HCEC 1CT (cell line): ENCODE data around the gene USP17L12.
"Not testable (repeated sequence)": the region's sequence is repeated elsewhere in the genome, so short reads cannot be mapped to it uniquely, and the experiment has no call there.

Experiments
- DNase-seq: peaks from one replicate; pipeline ENCODE4 v3.0.0-alpha.2; 2017

The USP17L12 gene

GRCh38 chr4:9219852-9220251, at the start of gene USP17L12:
USP17L12 (plus strand) TSS chr4:9220152; CDS start chr4:9220152, 0 bp downstream.
- DNase-seq = not testable (repeated sequence)

- not testable (repeated sequence) for DNase-seq
Observed at GRCh38 chr4:9210357-9210756, 9.6 kb upstream of the USP17L12 start, which contains the start of gene USP17L10. USP17L10 (plus strand) TSS chr4:9210657; CDS start chr4:9210657, 0 bp downstream.

GRCh38 chr4:9214701-9215100, 5.3 kb upstream of the USP17L12 start:
- DNase-seq = not testable (repeated sequence)

- not testable (repeated sequence) for DNase-seq
Observed at GRCh38 chr4:9215105-9215504, 4.8 kb upstream of the USP17L12 start, which contains the start of gene USP17L11. USP17L11 (plus strand) TSS chr4:9215405; CDS start chr4:9215405, 0 bp downstream.

- not testable (repeated sequence) for DNase-seq
Observed at GRCh38 chr4:9224596-9224995, 4.6 kb downstream of the USP17L12 start, which contains the start of gene USP17L13. USP17L13 (plus strand) TSS chr4:9224896; CDS start chr4:9224896, 0 bp downstream.

- not testable (repeated sequence) for DNase-seq
Observed at GRCh38 chr4:9230249-9230648, 10.3 kb downstream of the USP17L12 start.

GRCh38 chr4:9234085-9234484, 14.1 kb downstream of the USP17L12 start, which contains the start of gene USP17L15:
USP17L15 (plus strand) TSS chr4:9234385; CDS start chr4:9234385, 0 bp downstream.
- DNase-seq = not testable (repeated sequence)

- not testable (repeated sequence) for DNase-seq
Observed at GRCh38 chr4:9238461-9238860, 18.5 kb downstream of the USP17L12 start.

- DNase-seq = not testable (repeated sequence)
Observed at GRCh38 chr4:9243579-9243978, 23.6 kb downstream of the USP17L12 start, which contains the start of gene USP17L17. USP17L17 (plus strand) TSS chr4:9243879; CDS start chr4:9243879, 0 bp downstream.

- DNase-seq = not testable (repeated sequence)
Observed at GRCh38 chr4:9247953-9248680, 28.2 kb downstream of the USP17L12 start, which contains the start of gene USP17L18. USP17L18 (plus strand) TSS chr4:9248630; CDS start chr4:9248630, 0 bp downstream.

GRCh38 chr4:9253078-9253477, 33.1 kb downstream of the USP17L12 start, which contains the start of gene USP17L19:
USP17L19 (plus strand) TSS chr4:9253378; CDS start chr4:9253378, 0 bp downstream.
- DNase-seq = not testable (repeated sequence)

- DNase-seq = not testable (repeated sequence)
Observed at GRCh38 chr4:9257824-9258223, 37.9 kb downstream of the USP17L12 start, which contains the start of gene USP17L20. USP17L20 (plus strand) TSS chr4:9258124; CDS start chr4:9258124, 0 bp downstream.

- DNase-seq = not testable (repeated sequence)
Observed at GRCh38 chr4:9262572-9262971, 42.6 kb downstream of the USP17L12 start, which contains the start of gene USP17L21. USP17L21 (plus strand) TSS chr4:9262872; CDS start chr4:9262872, 0 bp downstream.

GRCh38 chr4:9267319-9267718, 47.4 kb downstream of the USP17L12 start, which contains the start of gene USP17L22:
USP17L22 (plus strand) TSS chr4:9267619; CDS start chr4:9267619, 0 bp downstream.
- not testable (repeated sequence) for DNase-seq
